Keratinocyte (primary cell): ENCODE measurements around the gene PRKCE. TPM values are rescaled to one million over a fixed set of nuclear protein-coding genes. Genes with fewer than 3 reads are reported as not detected.

ENCODE experiments used
- DNase-seq: peaks from one replicate; pipeline ENCODE4 v3.0.0-alpha.2; 2011; ENCODE audit warnings: low read depth, missing footprints, low spot score
- FAIRE-seq: peaks from 2 replicates; lab custom pipeline; 2011; peaks lifted over from hg19 to GRCh38; lab: Jason Lieb, UNC
- H2AFZ ChIP-seq: 2 replicates; pipeline ENCODE4 v1.6.0; 2012; ENCODE audit warnings: low read length, control low read depth, inconsistent platforms; ENCODE audit not compliant: control insufficient read depth
- H3K27ac ChIP-seq: 2 replicates; pipeline ENCODE4 v1.5.1; 2011; ENCODE audit warnings: low read length; ENCODE audit not compliant: control insufficient read depth, insufficient read depth
- H3K27me3 ChIP-seq: 3 replicates; pipeline ENCODE4 v1.6.0; 2011; ENCODE audit warnings: low read length; ENCODE audit not compliant: control insufficient read depth, insufficient read depth; ENCODE audit errors: extremely low read depth
- H3K36me3 ChIP-seq, 2 experiments: 2 replicates in 1 of 2; 3 replicates in 1 of 2; pipeline ENCODE4 v1.5.1; 2011; ENCODE audit warnings: low read length in 2 of 2, mild to moderate bottlenecking in 1 of 2; ENCODE audit not compliant: control insufficient read depth in 2 of 2, insufficient read depth in 2 of 2; ENCODE audit errors: extremely low read depth in 1 of 2
- H3K4me1 ChIP-seq: 3 replicates; pipeline ENCODE4 v1.5.1; 2011; ENCODE audit warnings: low read length; ENCODE audit not compliant: control insufficient read depth, insufficient read depth; ENCODE audit errors: extremely low read depth
- H3K4me2 ChIP-seq: 3 replicates; pipeline ENCODE4 v1.6.0; 2011; ENCODE audit warnings: low read depth, low read length; ENCODE audit not compliant: control insufficient read depth, insufficient read depth; ENCODE audit errors: extremely low read depth
- H3K4me3 ChIP-seq, 3 experiments: fragments of 200-600 bp in 1 of 3; sonication (generic) in 1 of 3; 2 replicates in 2 of 3; 3 replicates in 1 of 3; pipeline ENCODE4 v1.5.1; 2011 to 2016; ENCODE audit warnings: low read length in 3 of 3, mild to moderate bottlenecking in 3 of 3, control low read depth in 2 of 3, inconsistent platforms in 1 of 3, low read depth in 1 of 3, mixed read lengths in 1 of 3, mixed run types in 1 of 3, moderate library complexity in 1 of 3; ENCODE audit not compliant: control insufficient read depth in 2 of 3, insufficient read depth in 2 of 3; ENCODE audit errors: extremely low read depth in 1 of 3
- H3K79me2 ChIP-seq: 2 replicates; pipeline ENCODE4 v1.6.0; 2012; ENCODE audit warnings: low read length; ENCODE audit not compliant: control insufficient read depth, insufficient read depth
- H3K9ac ChIP-seq: 3 replicates; pipeline ENCODE4 v1.6.0; 2011; ENCODE audit warnings: low read length; ENCODE audit not compliant: control insufficient read depth, insufficient read depth; ENCODE audit errors: extremely low read depth
- H3K9me1 ChIP-seq: 3 replicates; pipeline ENCODE4 v1.6.0; 2011; ENCODE audit warnings: low read length; ENCODE audit not compliant: control insufficient read depth, insufficient read depth; ENCODE audit errors: extremely low read depth
- H3K9me3 ChIP-seq: 2 replicates; pipeline ENCODE4 v1.5.1; 2012; ENCODE audit warnings: low read depth, low read length; ENCODE audit not compliant: control insufficient read depth
- H4K20me1 ChIP-seq: 3 replicates; pipeline ENCODE4 v1.6.0; 2011; ENCODE audit warnings: low read length; ENCODE audit not compliant: control insufficient read depth, insufficient read depth; ENCODE audit errors: extremely low read depth
- CTCF ChIP-seq, 3 experiments: IDR thresholded peaks in 1 of 3; conservative IDR thresholded peaks in 1 of 3; optimal IDR thresholded peaks in 1 of 3; 2 replicates in 2 of 3; 3 replicates in 1 of 3; pipeline versions ENCODE3 to v1.5.1; 2011; ENCODE audit warnings: low read length in 3 of 3, mild to moderate bottlenecking in 3 of 3, moderate library complexity in 2 of 3, control low read depth in 1 of 3, inconsistent platforms in 1 of 3; ENCODE audit not compliant: insufficient read depth in 2 of 3; ENCODE audit errors: extremely low read depth in 1 of 3
- EZH2 ChIP-seq: IDR thresholded peaks from one replicate; pipeline ENCODE4 v1.6.1; 2012; ENCODE audit warnings: inconsistent platforms, mild to moderate bottlenecking, low read length, moderate library complexity
- dilution Hi-C: fragments of 300-500 bp; cut with MboI; formaldehyde crosslinking; loops from one replicate; pipeline ENCODE4 v1.7.0; 2020; ENCODE audit warnings: low sequenced_read_pairs; ENCODE audit not compliant: extremely low pct_ligation_motif_present
- polyA plus RNA-seq, 5 experiments: library from polyadenylated mRNA; depleted of rRNA in 3 of 5; stranded (reverse) in 3 of 5; stranded (forward) in 1 of 5; unstranded in 1 of 5; fragments of >200 nt; gene quantifications; 1 replicate in 1 of 5; 2 replicates in 3 of 5; 3 replicates in 1 of 5; pipeline versions ENCODE4 v1.2.1 to v1.2.3, GENCODE V29; 2011 to 2012; ENCODE audit warnings: missing spikeins in 2 of 5, low read depth in 1 of 5, low replicate concordance in 1 of 5

Gene PRKCE
- polyA plus RNA-seq, 1 donor (not counting 4 experiments of a cell fraction or from before 2014, with no cell fraction given) = 2.0 TPM

- Histone ChIP-seq H3K9me1 (no peaks in the 10 kb centered on the region), H3K9me3 (no peaks in the 10 kb centered on the region), H3K4me2 (no peak overlapping the region), H2AFZ (no peak overlapping the region), H3K4me3 (no peak overlapping the region), H3K4me1 (no peaks in the 10 kb centered on the region), H3K79me2 (no peaks in the 10 kb centered on the region), H3K36me3 (no peaks in the 10 kb centered on the region), H3K9ac (no peak overlapping the region), H3K27ac (no peak overlapping the region), H3K27me3 (no peaks in the 10 kb centered on the region), H4K20me1 (no peaks in the 10 kb centered on the region)
- DNase-seq (no peak), FAIRE-seq (no peak)
- TF ChIP-seq EZH2 = no peak
- no peak for TF ChIP-seq CTCF (optimal IDR thresholded peaks at IDR 0.05 in 1 of 3, IDR thresholded peaks at IDR 0.05 in 1 of 3, conservative IDR thresholded peaks at IDR 0.05 in 1 of 3; ENCODE audit: extremely low read depth in 1 of 3, insufficient read depth in 2 of 3, low read length in 3 of 3)
- dilution Hi-C loops = no loop called here
Measured at GRCh38 chr2:45981384-45981930, 330.0 kb downstream of the PRKCE start.

- no peaks in the 10 kb centered on the region for H3K9me3 ChIP-seq
- no peak overlapping the region for H3K4me2 ChIP-seq
- dilution Hi-C loops = no loop called here
- H3K36me3 ChIP-seq = no peaks in the 10 kb centered on the region
- no peaks in the 10 kb centered on the region for H3K79me2 ChIP-seq
- FAIRE-seq (no peak), DNase-seq (no peak)
- no peak overlapping the region for H2AFZ ChIP-seq
- TF ChIP-seq CTCF (optimal IDR thresholded peaks at IDR 0.05 in 1 of 3, IDR thresholded peaks at IDR 0.05 in 1 of 3, conservative IDR thresholded peaks at IDR 0.05 in 1 of 3; ENCODE audit: extremely low read depth in 1 of 3, insufficient read depth in 2 of 3, low read length in 3 of 3) = no peak
- no peak for TF ChIP-seq EZH2
- no peak overlapping the region for H3K4me3 ChIP-seq
- no peak overlapping the region for H3K9ac ChIP-seq
- no peaks in the 10 kb centered on the region for H4K20me1 ChIP-seq
- H3K4me1 ChIP-seq = no peaks in the 10 kb centered on the region
- H3K27ac ChIP-seq = no peak overlapping the region
- H3K9me1 ChIP-seq = no peaks in the 10 kb centered on the region
- no peaks in the 10 kb centered on the region for H3K27me3 ChIP-seq
Measured at GRCh38 chr2:45982096-45982495, 330.6 kb downstream of the PRKCE start.
